ENCODE data around the gene FBXO7.

Gene FBXO7

GRCh38 chr22:32448980-32449379, 25.6 kb upstream of the FBXO7 start:
- Histone ChIP-seq H3K4me1 (no peaks in the 10 kb centered on the region), H3K27me3 (peaks cover 0 to under 1% of the 10 kb centered on the region in 2 donors), H3K9me3 (no peaks in the 10 kb centered on the region), H3K36me3 (no peaks in the 10 kb centered on the region), H3K4me3 (no peak overlapping the region), H3K27ac (no peak overlapping the region)
- no peak for TF ChIP-seq CTCF (IDR thresholded peaks at IDR 0.05)
- intact Hi-C loops (cut with DNase I; ENCODE audit: low total_unique reads): no loop called here
- DNase-seq: no peak

- Histone ChIP-seq H3K27me3 (peaks cover 0 to 31% of the 10 kb centered on the region in 2 donors), H3K9me3 (no peaks in the 10 kb centered on the region), H3K4me3 (no peak overlapping the region), H3K4me1 (no peaks in the 10 kb centered on the region), H3K27ac (no peak overlapping the region), H3K36me3 (no peaks in the 10 kb centered on the region)
- DNase-seq: no peak
- intact Hi-C loops (cut with DNase I; ENCODE audit: low total_unique reads): no loop called here
- TF ChIP-seq CTCF (IDR thresholded peaks at IDR 0.05): no peak
Measured at GRCh38 chr22:32457031-32457430, 17.6 kb upstream of the FBXO7 start.

GRCh38 chr22:32462452-32462851, 12.2 kb upstream of the FBXO7 start:
- H3K27me3 ChIP-seq: peaks cover 0 to 30% of the 10 kb centered on the region in 2 donors
- H3K27ac ChIP-seq: no peak overlapping the region
- no peak for TF ChIP-seq CTCF (IDR thresholded peaks at IDR 0.05)
- intact Hi-C loops (cut with DNase I; ENCODE audit: low total_unique reads): no loop called here
- no peaks in the 10 kb centered on the region for H3K4me1 ChIP-seq
- no peaks in the 10 kb centered on the region for H3K36me3 ChIP-seq
- no peak for DNase-seq
- no peak overlapping the region for H3K4me3 ChIP-seq
- H3K9me3 ChIP-seq: no peaks in the 10 kb centered on the region

- intact Hi-C loops (cut with DNase I; ENCODE audit: low total_unique reads): no loop called here
- DNase-seq: no peak
- H3K4me3 ChIP-seq: no peak overlapping the region
- H3K9me3 ChIP-seq: no peaks in the 10 kb centered on the region
- TF ChIP-seq CTCF (IDR thresholded peaks at IDR 0.05): no peak
- H3K36me3 ChIP-seq: no peaks in the 10 kb centered on the region
- H3K27me3 ChIP-seq: peaks cover 0 to 11% of the 10 kb centered on the region in 2 donors
- no peak overlapping the region for H3K27ac ChIP-seq
- no peaks in the 10 kb centered on the region for H3K4me1 ChIP-seq
Measured at GRCh38 chr22:32465661-32466060, 8.9 kb upstream of the FBXO7 start.

- Histone ChIP-seq H3K27ac (no peak overlapping the region), H3K4me3 (no peak overlapping the region), H3K27me3 (peaks cover 0 to 11% of the 10 kb centered on the region in 2 donors), H3K9me3 (no peaks in the 10 kb centered on the region), H3K36me3 (no peaks in the 10 kb centered on the region), H3K4me1 (no peaks in the 10 kb centered on the region)
- intact Hi-C loops (cut with DNase I; ENCODE audit: low total_unique reads): no loop called here
- DNase-seq: no peak
- no peak for TF ChIP-seq CTCF (IDR thresholded peaks at IDR 0.05)
Measured at GRCh38 chr22:32466496-32466895, 8.1 kb upstream of the FBXO7 start.

- no peak overlapping the region for H3K4me3 ChIP-seq
- H3K27me3 ChIP-seq: peaks cover 0 to 8% of the 10 kb centered on the region in 2 donors
- no peak for DNase-seq
- no peak for TF ChIP-seq CTCF (IDR thresholded peaks at IDR 0.05)
- no peak overlapping the region for H3K27ac ChIP-seq
- H3K36me3 ChIP-seq: no peaks in the 10 kb centered on the region
- no peaks in the 10 kb centered on the region for H3K9me3 ChIP-seq
- peaks cover 0 to 8% (median 6%) of the 10 kb centered on the region in 4 donors for H3K4me1 ChIP-seq
- intact Hi-C loops (cut with DNase I; ENCODE audit: low total_unique reads): loop anchor here (5.0 kb wide), 1 partner anchor 58 kb away; the partner anchor contains the start of gene RTCB
Measured at GRCh38 chr22:32469799-32470212, 4.8 kb upstream of the FBXO7 start.

Measured in tibial artery (tissue), 4 donors.